Superior temporal gyrus (tissue), 1 donor: ENCODE measurements around the gene ARMC6.
"Not testable (repeated sequence)": the region's sequence is repeated elsewhere in the genome, so short reads cannot be mapped to it uniquely, and the experiment has no call there.

ENCODE experiments used
- DNase-seq: peaks from one replicate; pipeline ENCODE4 v3.0.0-alpha.2; 2016; ENCODE audit errors: extremely low spot score

Gene ARMC6

GRCh38 chr19:19022380-19022961 is 10.9 kb upstream of the ARMC6 start:
- no peak for DNase-seq

DNA sequence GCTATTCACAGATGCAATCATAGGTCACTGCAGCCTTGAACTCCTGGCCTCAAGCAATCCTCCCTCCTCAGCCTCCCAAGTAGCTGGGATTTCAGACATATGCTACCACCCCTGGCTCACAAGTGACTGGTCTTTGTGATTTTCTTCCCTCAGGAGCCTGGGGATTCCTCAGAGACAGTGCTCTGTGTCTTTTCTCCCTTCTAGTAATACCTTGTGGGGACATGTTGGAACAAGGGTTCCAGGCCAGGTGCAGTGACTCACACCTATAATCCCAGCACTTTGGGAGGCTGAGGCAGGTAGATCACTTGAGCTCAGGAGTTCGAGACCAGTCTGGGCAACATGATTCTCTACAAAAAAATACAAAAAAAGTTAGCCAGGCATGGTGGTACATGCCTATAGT is 10.0 kb upstream of the ARMC6 start:
- not testable (repeated sequence) for DNase-seq

- no peak for DNase-seq
Observed at GRCh38 chr19:19025861-19026260, 7.5 kb upstream of the ARMC6 start.

DNA sequence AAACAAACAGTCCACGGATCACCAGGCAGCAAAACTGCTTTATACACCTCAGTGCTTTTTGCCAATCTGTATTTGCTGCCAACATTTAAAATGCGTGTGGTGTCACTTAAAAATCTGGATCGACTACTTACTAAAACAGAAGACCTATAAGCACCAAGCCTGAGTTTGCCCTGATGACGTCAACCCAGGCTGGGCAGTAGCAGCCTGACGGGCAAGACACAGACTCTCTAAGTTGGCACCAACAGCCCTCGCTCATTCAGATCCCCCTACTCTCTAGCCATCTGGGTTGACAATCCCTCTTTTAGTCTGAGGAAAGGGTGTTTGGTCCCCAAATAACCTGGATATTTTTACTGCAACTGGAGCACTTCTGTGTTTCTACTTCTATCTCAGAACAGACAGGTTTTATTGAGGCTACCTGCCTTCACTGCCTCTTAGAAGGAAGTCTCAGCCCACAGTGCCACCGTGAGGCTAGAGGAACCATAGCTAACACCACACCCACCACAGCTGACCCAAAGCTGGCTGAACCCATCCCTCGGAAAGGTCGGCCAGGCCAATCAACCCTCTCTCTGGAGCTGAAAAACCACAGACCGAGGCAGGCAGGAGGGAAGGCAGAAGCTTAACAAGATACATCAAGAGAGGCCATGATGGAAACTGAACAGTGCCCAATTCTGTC is 7.0 kb upstream of the ARMC6 start:
- peak; percentile 17 for DNase-seq

DNA sequence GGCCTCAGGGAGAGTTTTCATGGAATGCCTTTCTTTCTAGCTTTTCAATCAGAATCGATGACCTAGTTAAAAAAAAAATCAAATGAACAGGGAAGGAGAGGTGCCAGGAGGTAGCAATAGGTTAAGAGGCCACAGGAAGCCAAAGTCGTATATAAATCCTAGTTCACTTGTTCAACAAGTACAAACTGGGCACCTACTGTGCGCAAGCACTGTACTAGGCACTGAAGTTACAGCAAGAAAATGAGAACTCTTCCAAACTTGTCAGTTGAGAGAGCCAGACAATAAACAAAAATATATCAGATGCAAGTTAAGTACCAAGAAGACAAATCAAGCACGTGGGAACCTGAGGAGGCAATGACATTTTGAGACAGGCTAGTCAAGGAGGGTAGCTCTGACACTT is 6.2 kb upstream of the ARMC6 start:
- DNase-seq, result no peak

DNA sequence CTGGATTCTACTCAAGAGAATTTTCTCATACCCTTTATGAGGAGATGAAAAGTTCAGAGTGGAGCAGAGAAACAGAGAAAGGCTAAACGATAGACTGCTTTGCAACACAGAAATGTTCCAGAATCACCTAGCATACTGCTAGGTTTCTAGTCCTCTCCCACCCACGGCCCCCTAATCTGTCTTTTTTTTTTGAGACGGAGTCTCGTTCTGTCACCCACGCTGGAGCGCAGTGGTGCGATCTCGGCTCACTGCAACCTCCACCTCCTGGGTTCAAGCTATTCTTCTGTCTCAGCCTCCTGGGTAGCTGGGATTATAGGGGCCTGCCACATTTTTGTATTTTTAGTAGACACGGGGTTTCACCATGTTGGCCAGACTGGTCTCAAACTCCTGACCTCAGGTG is 4.9 kb upstream of the ARMC6 start:
- DNase-seq, result no peak

- no peak for DNase-seq
Observed at GRCh38 chr19:19031891-19032290, 1.5 kb upstream of the ARMC6 start.

- peak; percentile 82 for DNase-seq
Observed at GRCh38 chr19:19032420-19033175, 805 bp upstream of the ARMC6 start.

GRCh38 chr19:19033176-19033425 is 302 bp upstream of the ARMC6 start:
- no peak for DNase-seq

DNA sequence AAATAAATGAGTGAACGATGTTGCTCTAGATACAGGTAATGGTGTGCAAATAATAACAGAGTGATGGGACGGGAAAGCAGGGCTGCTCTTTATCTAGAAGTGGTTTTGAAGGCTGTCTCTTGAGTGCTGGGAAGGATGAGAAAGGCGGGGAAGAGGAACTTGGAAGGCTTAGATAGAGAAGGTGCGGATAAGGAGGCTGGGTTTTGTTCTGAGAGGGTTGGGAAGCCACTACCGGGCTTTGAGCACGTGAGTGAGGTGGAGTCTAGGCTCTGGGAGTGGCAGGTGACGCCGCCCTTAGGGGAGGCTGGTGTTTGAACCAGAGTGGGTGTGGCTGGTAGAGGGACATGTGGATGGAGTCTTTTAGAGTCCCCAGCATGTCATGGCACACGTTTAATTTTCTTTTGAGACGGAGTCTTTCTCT is 811 bp downstream of the ARMC6 start:
- DNase-seq, result no peak

DNA sequence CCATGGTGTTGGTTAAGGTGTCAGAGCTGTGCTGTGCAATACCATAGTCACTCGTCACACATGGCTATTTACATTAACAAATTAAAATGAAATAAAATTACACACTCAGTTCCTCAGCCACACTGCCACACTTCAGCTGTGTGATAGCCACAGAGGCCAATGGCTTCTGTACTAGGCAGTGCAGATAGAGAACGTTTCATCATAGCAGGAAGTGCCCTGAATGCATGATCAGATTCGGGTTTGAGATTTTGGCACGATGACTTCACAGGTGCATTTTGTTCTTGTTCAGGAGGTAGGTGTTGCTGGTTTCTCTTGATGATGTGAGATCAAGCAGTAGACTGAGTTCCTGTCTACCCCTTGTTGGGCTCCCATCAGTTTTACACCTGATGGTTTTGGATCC is 6.5 kb downstream of the ARMC6 start:
- no peak for DNase-seq

DNA sequence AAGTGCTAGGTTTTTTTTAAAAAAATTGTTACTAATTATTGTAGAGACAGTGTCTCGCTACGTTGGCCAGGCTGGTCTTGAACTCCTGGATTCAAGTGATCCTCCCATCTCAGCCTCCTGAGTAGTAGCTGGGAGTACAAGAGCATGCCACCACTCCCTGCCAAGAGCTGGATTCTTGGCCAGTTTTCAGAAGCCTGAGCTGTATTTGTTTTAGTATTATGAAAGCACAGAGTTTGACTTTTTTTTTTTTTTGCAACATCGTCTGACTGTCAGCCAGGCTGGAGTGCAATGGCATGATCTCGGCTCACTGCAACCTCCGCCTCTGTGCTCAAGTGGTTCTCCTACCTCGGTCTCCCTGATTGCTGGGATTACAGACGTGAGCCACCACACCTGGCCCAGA is 7.0 kb downstream of the ARMC6 start:
- DNase-seq, result no peak

DNA sequence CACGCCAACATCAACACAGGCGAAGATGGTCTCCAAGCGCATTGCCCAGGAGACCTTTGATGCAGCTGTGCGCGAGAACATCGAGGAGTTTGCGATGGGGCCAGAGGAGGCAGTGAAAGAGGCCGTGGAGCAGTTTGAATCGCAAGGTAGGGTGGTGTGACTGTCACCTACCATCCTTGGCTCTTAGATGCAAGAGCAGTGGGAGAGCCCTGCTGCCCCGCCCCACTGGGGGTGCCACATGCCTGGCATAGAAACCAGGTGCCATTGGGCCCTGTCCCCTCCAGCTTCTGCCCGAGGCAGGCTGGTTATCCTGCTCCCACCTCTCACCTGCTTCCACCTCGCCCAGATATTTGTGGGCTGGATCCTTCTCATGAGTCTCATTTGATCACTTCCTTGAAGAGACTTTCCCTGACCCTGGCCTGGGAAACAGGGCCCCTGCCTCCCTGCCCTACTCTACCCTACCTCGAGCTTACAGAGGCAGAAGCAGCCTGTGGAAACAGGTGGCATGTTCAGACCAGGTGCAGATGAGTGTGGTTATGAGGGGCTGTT is 9.4 kb downstream of the ARMC6 start:
- DNase-seq, result no peak

DNA sequence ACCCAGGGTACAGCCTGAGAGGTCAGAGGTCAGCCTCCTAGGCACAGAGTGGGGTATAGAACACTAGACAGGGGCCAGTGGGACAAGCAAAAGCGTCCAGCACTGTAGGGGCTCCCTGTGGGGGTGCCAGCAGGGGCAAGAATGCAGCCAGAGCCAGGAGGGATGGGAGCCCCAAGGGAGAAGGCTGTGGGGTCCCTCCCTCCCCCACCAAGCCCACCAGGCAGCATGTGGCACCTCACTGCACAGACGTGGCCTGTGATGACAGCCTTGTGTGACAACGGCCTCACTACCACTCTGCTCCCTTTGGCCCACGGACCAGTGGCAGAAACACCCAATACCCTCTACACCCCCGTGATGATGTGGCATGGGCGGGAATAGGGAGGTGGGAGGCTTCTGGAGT is 10.1 kb downstream of the ARMC6 start:
- no peak for DNase-seq

DNA sequence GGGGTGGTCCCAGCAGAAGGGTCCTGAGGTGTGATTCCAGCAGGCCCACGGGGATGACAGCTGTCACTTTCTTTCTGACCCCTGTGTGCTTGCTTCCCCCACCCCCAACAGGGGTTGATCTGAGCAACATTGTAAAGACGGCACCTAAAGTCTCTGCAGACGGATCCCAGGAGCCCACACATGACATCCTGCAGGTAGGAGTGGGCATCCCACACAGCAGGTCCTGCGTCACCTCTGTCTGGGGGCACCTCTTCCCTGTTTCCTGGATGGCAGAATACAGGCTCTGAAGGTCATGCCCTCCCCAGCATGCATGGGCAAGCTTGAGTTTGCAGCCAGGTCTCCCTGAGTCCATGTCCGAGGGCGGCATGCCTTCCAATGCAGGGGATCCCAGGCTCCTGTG is 10.5 kb downstream of the ARMC6 start:
- no peak for DNase-seq

- DNase-seq, result no peak
Observed at GRCh38 chr19:19049406-19049805, 16.0 kb downstream of the ARMC6 start.

- DNase-seq, result no peak
Observed at GRCh38 chr19:19050104-19050503, 16.7 kb downstream of the ARMC6 start.

DNA sequence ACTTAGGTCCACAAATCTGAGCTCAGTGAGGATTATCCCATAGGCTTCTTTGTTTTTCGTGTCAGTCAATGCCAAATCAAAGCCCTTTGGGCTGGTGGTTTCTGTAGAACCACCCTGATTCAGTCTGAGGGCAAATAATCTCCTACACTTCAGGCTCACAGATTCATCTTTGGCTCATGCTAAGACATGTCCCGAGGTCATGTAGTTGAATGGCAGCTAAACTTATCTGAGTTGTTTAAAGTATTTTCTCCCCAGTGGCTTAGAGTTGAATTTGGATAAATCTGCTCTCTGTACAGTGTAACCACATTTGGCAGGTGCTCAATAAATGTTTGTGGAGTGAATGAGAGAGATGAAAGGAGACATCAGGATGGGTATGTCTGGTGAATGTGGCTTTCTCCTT is 17.3 kb downstream of the ARMC6 start:
- DNase-seq, result no peak

- no peak for DNase-seq
Observed at GRCh38 chr19:19051478-19052213, 18.2 kb downstream of the ARMC6 start.

DNA sequence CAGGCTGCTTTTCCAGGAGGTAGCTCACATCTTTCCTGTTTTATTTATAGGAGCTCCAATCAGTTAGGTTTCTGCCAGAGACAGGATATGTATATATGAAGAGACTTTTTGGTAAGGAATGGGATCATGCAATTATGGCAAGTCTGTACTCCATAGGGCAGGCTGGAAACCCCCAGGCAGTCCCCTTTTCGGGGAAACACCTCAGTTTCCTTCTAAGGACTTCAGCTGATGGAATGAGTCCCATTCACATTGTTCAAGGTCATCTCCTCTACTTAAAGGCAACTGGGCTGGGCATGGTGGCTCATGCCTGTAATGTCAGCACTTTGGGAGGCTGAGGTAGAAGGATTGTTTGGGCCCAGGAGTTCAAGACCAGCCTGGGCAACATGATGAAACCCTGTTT is 19.5 kb downstream of the ARMC6 start:
- no peak for DNase-seq

DNA sequence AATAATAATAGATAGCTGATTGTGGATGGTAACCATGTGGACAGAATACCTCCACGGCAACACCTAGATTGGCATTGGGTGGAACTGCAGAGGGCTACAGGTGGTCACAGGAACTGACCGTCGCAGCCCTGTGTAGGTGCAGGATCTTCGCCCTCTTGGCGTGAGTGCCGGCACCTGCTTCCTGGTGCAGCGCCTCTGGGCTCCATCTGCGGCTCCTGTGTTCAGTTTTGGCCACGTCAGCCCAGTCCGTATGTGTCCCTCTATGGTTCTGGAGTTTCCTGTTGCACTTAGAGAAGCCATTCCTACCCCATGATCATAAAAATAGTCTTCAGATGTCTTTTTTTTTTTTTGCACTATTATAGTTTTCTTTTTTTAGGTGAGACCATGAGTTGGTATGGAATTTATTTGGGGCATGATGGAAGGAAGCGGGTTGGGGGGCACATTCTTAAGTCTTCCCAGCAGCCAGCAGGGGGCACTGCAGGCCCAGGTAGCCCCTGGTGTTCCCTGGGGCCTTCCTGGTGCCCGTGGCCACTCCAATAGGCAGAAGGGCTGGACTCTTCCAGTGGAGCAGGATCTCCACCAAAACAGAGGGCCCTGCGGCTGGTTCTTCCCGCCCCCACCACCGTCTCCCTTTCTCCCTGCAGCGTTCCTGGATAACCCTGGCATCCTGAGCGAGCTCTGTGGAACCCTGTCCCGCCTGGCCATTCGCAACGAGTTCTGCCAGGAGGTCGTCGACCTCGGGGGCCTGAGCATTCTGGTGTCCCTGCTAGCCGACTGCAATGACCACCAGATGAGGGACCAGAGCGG is 20.3 kb downstream of the ARMC6 start:
- peak; percentile 67 for DNase-seq
